HG02884 (cell line): ENCODE data around the gene TJP2.

Experiments
- ATAC-seq: cut with Tn5 transposase; IDR thresholded peaks from one replicate; pipeline ENCODE4 v1.9.1; 2021; ENCODE audit warnings: mild to moderate bottlenecking, moderate library complexity; ENCODE audit not compliant: unreplicated experiment

The TJP2 gene

DNA sequence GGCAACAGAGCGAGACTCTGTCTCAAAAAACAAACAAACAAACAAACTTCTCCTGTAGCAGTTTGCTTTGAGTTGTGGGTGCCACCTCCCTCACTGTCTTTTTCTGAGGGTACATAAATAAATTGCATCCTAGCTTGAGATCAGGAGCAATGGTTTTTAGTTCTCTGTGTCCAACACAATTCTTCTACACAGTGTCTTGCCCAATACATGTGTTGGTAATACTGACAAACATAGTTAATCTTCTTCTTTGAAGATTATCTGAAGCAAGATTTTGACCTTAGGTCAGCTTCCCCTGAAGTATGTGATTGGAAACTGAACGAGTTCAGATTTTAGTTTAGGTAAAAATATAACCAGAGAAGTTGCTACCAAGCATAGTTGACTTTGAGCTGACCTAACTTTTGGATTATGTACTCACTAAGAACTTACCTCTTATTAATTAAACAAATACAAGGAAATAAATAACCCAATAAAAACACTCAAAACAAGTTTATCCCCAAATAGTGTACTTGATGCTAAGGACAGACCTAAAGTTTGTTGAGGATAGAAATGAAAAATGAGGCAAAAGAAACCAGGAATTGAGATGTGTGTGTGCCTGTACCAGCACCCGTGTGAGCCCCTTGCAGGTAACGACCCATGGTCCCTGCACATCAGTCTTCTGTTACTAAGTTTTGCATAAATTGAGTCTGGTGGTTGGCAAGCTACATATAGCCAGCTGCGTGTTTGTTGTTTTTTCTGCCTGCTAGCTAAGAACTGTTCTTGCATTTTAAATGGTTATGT is 16.2 kb downstream of the TJP2 start:
- peak; percentile 56 for ATAC-seq

DNA sequence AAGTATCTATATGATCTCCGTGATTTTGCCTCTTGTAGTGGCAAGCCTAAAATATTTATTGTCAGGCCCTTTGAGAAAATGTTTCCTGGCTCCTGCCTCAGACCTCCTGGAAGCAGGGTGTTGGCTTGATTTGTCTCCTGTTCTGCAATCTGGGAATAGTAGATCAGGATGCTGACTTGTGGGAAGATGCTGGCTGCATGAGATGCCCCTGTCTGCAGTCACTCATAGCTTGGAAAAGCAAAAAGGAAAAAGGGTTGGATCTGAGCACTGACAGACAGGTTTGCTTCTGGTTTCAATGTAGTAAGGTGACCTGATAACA is 16.7 kb downstream of the TJP2 start:
- ATAC-seq: no peak

DNA sequence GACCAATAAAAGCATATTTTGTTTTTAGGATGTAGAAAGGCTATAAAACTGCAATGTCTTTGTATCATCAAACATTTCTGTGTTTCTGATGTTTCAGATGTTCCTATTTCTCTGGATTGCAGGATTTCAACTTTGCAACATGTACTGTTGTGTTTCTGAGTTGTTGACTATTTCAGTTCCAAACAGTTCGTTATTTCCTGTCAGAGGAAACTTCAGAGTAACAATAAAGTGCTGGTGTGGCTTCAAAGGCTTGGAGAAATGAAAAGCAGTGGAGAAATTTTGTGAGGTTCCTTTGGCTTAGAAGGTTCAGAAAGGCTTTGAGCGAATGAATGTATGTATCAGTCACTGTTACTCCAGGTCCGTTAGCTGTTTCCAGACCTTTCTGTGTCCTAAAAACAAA is 17.2 kb downstream of the TJP2 start:
- ATAC-seq: no peak

DNA sequence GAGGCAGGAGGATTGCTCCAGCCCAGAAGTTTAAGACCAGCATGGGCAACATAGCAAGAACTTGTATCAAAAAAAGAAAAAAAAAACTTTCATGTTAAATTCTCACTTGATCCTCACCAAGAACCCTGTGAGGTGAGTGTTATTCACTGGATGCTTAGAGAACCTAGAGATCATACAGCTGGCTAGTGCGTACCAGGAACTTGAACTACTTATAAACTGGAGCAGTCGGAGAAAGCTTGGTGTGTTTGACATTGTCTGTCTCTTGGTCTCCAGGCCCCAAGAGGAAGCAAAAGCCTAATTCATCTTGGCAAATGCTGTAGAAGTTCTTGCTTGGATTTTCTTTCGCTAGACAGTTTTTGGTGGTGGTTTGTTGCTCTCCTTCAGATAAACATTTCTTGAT is 18.1 kb downstream of the TJP2 start:
- ATAC-seq: no peak

DNA sequence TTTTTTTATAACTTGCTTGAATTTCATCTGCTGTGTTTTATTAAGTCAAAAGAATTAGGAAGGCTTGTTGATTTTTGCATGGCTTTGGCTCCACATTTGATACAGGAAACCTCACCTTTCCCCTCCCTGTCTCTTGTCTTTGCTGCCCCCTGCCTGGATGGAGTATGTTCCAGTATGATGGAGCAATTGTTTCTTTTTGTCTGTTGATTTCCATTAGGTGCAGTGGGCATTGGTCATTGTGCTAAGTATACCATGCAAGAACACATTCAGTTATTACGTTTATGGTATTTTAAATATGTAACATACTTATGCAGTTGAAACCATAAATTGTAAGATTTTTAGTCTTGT is 19.6 kb downstream of the TJP2 start:
- ATAC-seq: no peak

DNA sequence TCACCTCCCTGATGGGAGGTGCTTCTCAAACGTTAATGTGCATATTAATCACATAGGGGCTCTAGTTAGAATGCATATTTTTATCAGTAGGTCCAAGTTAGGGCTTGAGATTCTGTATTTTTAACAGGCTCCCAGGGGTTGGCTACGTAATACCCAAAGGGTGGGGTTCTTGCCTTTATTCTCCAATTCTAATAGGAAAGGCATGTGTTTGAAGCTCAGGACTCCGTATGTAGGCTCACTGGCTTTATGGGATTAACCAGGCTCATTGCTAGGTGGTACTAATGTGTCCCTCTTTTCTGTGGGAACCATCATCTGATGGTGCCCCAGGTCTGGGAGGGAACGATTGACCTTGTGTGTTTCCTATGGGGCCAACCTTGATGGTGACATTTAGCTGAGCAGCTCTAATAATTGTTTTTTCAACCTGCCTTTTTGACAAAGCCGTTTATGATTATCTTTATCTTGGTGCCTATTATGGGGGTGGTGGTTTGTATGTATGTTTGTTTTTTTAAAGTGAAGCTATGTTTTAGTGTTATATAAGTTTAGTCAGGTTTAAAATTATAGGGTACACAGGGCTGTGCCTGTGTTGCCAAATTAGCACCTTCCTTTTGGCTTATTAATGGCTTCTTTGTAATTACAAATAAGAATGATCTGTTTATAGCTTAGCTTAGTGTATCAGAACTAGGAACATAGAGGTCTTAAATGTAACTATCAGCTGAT is 20.8 kb downstream of the TJP2 start:
- ATAC-seq: no peak

DNA sequence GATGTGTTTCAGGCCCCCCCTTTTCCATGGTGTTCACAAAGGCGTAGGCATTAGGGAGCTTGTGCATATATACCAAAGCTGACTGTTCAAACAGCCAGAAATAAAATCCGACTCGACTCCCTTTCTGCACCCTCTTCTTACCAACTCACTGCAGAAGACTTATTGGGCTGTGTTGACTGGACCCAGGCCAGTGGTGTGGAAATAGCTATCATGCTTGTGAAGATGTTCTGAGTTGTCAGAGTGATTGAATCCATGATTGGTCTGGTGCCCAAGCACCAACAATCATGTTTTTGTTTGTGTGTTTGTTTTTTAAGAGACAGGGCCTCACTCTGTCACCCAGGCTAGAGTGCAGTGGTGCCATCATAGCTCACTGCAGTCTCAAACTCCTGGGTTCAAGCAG is 21.6 kb downstream of the TJP2 start:
- ATAC-seq: no peak

DNA sequence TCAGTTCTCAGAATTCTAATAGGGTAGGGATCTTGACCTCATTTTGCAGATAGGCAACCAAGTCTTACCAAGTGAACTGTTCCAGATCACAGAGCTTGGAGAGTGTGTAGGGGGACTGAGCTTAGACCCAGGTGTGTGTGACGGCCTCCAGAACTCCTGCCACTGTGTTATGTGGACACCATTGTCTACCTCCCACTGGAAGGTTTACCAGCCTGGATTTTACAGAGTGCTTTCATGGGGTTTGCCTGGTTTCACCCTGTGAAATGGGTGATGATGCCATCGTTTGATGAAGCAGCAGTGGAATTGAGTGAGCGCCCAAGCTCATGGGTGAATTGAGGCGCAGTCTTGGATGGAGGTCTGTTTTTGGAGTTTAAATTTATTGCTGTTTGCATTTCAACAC is 23.6 kb downstream of the TJP2 start:
- no peak for ATAC-seq

DNA sequence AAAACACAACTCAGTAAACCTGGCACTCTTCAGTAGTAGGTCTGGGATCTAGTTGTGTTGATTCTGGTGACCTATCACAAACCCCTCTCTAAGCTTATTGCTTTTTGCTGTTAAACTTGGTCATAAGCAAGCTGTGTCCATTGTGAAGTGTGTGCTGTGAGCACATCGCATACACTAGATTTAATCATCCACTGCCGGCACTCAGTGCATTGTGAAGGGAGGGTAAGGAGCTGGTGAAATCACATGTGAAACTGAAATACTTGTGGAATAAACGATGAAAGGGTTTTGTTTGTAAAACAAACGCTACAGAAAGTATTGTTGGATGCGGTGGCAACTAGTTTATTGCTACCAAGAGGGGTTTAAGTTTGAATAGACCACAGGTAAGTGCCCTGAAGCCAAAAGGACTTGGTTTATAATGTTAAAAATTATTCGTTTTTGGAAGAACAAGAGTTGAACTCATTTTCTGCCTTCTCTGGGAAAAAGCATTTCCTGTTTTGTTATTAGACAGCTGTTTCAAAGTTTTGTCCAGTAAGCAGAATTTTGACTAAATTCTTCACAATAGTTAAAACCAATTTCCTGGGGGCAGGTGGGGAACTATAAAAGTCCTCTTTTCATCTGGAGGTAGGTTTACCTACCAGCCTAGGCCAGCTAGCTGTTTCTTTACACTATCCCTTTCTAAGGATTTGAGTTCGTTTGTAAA is 24.6 kb downstream of the TJP2 start:
- no peak for ATAC-seq

DNA sequence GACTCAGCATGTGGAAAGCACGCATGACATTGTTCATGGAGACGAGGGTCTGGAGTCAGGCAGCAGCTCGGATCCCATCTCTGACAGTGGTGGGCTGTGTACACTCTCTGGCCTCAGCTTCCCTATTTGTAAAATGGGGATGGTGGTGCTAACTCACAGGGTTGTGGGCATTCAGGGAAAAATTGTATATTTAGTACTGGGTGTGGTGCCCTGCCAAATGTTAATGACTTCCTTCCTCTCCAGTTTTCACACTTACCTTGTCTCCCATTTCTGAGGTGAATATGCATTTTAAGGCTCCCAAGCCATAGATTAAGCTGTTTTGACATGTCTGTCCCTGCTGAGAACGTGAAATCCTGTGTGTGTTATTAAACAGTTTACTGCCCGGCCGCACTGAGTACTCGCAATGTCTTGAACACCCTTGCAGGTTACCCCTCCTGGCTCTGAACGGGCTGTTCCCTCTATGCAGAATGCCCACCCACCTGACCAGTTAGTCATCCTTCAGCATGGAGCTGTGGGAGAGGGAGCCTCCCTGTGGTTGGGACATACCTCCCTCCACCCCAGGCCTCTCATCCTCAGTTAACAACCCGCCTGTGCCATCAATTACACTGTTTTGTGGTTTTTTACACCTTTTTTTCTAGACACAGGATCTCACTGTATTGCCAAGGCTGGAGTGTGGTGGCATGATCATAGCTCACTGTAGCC is 25.8 kb downstream of the TJP2 start:
- ATAC-seq: no peak

DNA sequence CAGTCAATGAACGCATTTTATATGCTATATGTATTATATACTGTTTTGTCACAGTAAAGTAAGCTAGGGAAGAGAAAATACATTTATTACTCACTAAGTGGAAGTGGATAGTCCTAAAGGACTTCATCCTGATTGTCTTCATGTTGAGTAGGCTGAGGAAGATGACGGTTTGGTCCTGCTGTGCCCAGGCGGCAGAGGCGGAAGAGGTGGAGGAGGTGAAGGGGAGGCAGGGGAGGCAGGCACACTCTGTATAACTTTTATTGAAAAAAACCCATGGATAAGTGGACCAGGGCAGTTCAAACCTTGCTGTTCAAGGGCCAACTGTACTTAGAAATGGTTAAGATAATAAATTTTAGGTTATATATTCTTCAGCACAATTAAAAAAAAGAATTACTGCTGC is 28.5 kb downstream of the TJP2 start:
- no peak for ATAC-seq

DNA sequence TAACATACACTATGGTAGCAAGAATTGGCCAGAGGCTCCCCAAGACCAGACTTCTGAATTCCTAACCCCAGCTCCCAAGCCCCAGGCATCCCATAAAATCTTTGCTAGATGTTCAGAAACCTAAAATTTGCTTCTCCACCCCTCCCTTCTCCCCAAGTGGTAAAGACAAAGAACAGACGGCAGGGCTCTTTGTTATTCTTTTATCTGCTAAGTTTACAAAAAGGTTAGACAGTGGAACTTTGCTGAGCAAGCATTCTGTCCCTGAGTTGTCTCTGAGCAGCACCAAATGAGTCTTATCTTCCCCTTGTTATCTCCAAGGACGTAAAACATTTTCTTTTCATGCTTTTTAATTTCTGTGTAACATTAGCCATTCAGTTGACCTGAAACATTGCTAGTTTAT is 30.2 kb downstream of the TJP2 start:
- no peak for ATAC-seq

DNA sequence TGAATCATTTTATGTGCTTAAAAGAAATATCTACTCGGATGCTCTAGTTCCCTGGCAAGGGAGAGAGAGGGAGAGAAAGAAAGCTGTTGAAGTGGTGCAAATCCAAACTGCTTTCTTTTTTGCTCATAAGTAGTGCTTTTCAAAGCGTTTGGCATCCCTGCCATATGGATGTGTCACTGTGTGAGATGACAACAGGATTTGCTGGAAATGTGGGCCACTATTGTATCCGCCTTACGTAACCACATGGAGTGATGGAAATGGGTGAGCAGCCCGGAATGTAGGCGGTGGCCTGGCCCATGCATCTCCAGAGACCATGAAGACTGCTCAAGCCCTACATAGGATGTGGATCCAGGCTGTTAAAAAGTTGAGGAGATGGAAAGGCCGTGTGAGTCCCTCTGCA is 30.8 kb downstream of the TJP2 start:
- ATAC-seq: no peak

DNA sequence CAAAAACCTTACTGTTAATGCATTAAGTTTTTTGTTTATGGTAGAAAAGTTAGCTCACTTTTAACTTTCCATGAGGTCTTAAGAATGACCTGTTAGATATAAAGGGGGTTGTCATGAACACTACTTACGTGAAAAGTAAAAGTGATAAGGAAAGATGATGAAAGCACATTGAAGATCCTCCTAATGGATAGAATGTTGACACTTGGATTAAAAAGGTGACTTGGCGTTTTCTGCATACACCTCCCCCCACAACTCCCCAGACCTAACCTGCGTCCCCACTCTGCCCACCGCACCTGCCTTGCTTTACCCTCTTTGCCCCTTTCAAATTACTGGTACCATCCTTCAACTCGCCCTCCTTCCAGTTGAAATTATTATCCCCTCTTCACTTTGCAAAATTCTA is 32.0 kb downstream of the TJP2 start:
- ATAC-seq: no peak

DNA sequence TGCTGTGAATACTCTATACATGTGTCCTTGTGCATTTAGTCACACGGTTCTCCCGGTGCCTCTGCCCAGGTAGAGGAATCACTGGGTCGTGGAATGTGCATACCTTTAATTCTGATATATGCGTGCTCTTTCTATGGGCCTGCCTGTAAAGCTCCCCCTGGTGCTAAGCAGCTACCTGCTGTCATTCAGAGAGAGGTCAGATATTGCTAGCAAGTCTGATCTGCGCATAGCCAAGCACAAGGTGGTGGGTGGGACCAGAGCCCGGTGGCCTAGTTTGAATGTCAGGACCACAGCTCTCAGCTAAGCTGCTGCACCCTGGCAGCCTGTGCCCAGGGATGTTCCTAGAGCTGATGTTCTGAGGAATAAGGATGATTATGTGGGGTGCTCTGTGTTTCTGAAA is 33.4 kb downstream of the TJP2 start:
- ATAC-seq: no peak

DNA sequence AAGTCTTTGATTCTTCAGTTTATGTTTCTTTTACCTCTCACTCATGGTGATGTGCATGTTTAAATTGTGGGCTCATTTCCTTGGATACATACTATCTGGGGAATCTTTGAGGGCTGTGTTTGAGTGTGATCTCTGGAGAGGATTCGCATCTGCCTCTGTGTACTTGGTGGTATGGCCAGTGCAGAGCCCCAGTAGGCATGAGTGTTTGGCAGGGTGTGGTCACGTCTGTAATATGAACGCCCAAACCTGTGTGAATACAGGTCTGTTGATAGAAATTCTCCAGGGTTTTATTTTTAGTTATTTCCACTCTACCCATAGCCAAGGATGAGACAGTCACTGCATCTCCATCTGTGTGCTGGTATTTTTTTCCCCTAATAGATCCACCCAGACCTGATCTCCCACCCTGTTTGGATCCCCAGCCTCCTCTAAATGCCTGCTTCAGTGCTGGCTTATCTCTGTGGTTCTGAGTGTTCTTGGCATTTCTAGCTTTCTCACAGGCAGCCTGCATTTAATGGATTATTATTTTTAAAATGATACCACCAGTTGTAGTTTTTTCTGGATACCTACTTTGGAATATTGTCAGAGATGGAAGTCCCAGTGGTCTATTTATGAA is 37.5 kb downstream of the TJP2 start:
- no peak for ATAC-seq

DNA sequence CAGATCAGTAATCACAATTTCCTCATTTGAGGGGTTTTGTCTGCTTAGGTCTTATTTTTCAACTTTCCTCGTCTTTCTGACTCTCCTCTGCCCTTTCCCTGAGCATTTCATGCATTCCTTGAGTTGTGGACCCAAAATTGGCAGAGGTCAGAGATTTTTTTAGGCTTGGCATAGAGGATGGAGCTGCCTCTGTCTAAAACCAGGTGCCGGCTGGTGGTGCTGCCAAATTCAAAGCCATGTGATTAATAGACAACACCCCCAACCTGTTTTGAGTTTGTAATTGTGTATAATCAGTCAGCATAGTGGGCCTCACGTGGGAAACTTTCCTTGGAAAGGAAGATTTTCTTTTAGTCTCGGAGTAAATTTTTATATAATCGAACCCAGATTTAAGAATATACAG is 39.6 kb downstream of the TJP2 start:
- ATAC-seq: no peak

DNA sequence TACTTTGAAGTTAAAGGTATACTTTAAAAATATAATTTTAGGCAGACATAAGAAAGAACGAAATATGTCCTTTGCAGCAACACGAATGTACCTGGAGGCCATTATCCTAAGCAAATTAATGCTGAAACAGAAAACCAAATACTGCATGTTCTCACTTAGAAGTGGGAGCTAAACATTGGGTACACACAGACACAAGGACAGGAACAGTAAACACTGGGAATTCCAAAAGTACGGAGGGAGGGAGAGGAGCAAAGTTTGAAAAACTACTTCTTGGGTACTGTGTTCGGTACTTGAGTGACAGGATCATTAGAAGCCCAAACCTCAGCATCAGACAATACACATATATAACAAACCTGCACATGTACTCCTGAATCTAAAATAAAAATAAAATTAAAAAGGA is 40.9 kb downstream of the TJP2 start:
- no peak for ATAC-seq

DNA sequence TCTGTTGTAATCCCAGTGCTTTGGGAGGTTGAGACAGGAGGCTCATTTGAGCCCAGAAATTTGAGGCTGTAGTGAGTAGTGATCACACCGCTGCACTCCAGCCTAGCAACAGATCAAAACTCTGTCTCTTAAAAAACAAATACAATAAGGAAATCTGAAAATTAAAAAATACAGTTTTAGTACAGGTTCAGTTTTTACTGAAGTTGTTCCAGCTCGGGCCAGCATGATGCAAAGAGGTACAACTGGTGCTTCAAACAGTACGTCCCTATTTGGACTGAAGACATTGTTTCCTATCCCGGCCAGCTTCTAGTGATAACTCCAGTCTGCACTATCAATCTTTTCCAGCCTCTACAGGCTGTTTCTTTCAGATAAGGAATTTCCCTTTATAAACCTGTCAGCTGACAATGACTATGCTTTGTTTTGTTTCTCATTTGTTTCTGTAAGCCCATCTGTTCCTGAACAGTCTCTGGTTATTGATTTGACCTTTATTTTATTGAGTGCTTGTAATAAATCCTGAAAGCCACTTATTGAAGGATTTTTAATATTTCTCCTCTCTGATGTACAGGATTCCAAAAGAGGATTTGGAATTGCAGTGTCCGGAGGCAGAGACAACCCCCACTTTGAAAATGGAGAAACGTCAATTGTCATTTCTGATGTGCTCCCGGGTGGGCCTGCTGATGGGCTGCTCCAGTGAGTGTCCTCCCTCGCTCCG is 41.9 kb downstream of the TJP2 start:
- ATAC-seq: no peak

DNA sequence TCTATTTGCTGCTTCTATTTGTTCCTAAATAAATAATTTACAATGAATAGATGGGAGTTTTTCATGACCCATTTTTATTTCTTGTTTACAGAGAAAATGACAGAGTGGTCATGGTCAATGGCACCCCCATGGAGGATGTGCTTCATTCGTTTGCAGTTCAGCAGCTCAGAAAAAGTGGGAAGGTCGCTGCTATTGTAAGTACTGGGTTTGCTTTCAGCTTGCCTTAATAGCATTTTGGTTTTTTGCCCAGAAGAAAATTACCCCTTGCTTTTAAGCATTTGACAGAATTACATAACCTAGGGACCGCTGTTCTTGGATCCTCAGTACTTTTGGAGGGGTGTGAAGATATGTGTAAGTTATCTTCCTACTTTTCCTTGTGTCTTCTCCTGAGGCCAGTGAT is 44.1 kb downstream of the TJP2 start:
- ATAC-seq: no peak

DNA sequence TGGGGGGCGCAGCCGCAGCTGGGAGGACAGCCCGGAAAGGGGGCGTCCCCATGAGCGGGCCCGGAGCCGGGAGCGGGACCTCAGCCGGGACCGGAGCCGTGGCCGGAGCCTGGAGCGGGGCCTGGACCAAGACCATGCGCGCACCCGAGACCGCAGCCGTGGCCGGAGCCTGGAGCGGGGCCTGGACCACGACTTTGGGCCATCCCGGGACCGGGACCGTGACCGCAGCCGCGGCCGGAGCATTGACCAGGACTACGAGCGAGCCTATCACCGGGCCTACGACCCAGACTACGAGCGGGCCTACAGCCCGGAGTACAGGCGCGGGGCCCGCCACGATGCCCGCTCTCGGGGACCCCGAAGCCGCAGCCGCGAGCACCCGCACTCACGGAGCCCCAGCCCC is 47.0 kb downstream of the TJP2 start:
- ATAC-seq: no peak
